Measurements from ENCODE around the gene RIT2.

The RIT2 gene

GRCh38 chr18:43009674-43010073 lies 105.8 kb downstream of the RIT2 start:
- DNase-seq = no peak

- DNase-seq = no peak
These were observed 108.1 kb downstream of the RIT2 start for GRCh38 chr18:43007365-43007764.

GRCh38 chr18:43004421-43004820 lies 111.1 kb downstream of the RIT2 start:
- DNase-seq = no peak

GRCh38 chr18:43001821-43002220 lies 113.7 kb downstream of the RIT2 start:
- no peak for DNase-seq

GRCh38 chr18:42996824-42997223 lies 118.7 kb downstream of the RIT2 start:
- no peak for DNase-seq

- no peak for DNase-seq
These were observed 135.1 kb downstream of the RIT2 start for GRCh38 chr18:42980426-42980825.

GRCh38 chr18:42977982-42978637 lies 137.4 kb downstream of the RIT2 start:
- DNase-seq = no peak

- DNase-seq = no peak
These were observed 138.5 kb downstream of the RIT2 start for GRCh38 chr18:42976869-42977590.

GRCh38 chr18:42969366-42969765 lies 146.1 kb downstream of the RIT2 start:
- DNase-seq = no peak

GRCh38 chr18:42961298-42961697 lies 154.2 kb downstream of the RIT2 start:
- no peak for DNase-seq

GRCh38 chr18:42959528-42959927 lies 156.0 kb downstream of the RIT2 start:
- no peak for DNase-seq

GRCh38 chr18:42958353-42958752 lies 157.1 kb downstream of the RIT2 start:
- DNase-seq = no peak

- DNase-seq = no peak
These were observed 159.2 kb downstream of the RIT2 start for GRCh38 chr18:42956287-42956686.

GRCh38 chr18:42954887-42955286 lies 160.6 kb downstream of the RIT2 start:
- DNase-seq = no peak

GRCh38 chr18:42953306-42953705 lies 162.2 kb downstream of the RIT2 start:
- no peak for DNase-seq

- no peak for DNase-seq
These were observed 164.8 kb downstream of the RIT2 start for GRCh38 chr18:42950732-42951131.

- DNase-seq = no peak
These were observed 166.7 kb downstream of the RIT2 start for GRCh38 chr18:42948831-42949230.

- no peak for DNase-seq
These were observed 173.6 kb downstream of the RIT2 start for GRCh38 chr18:42941860-42942259.

GRCh38 chr18:42941021-42941420 lies 174.5 kb downstream of the RIT2 start:
- DNase-seq = no peak

- DNase-seq = no peak
These were observed 178.0 kb downstream of the RIT2 start for GRCh38 chr18:42937436-42937835.

GRCh38 chr18:42936289-42936688 lies 179.2 kb downstream of the RIT2 start:
- DNase-seq = no peak

- no peak for DNase-seq
These were observed 184.0 kb downstream of the RIT2 start for GRCh38 chr18:42931491-42931890.

- no peak for DNase-seq
These were observed 185.6 kb downstream of the RIT2 start for GRCh38 chr18:42929857-42930256.

- no peak for DNase-seq
These were observed 186.3 kb downstream of the RIT2 start for GRCh38 chr18:42929181-42929580.

- DNase-seq = no peak
These were observed 190.4 kb downstream of the RIT2 start for GRCh38 chr18:42925036-42925435.

Data from KG1 (cell line).